SK-N-MC (cell line): ENCODE data around the gene GALNT6.

Experiments used
- EZH2 ChIP-seq: fragments of 200-600 bp; sonication (generic); IDR thresholded peaks from one replicate; pipeline ENCODE4 v1.6.1; 2017; ENCODE audit warnings: antibody characterized with exemption
- POLR2AphosphoS5 ChIP-seq: IDR thresholded peaks from 2 replicates; pipeline ENCODE4 v1.6.1; 2012; ENCODE audit warnings: mild to moderate bottlenecking, low read depth, low read length, borderline replicate concordance

DNA sequence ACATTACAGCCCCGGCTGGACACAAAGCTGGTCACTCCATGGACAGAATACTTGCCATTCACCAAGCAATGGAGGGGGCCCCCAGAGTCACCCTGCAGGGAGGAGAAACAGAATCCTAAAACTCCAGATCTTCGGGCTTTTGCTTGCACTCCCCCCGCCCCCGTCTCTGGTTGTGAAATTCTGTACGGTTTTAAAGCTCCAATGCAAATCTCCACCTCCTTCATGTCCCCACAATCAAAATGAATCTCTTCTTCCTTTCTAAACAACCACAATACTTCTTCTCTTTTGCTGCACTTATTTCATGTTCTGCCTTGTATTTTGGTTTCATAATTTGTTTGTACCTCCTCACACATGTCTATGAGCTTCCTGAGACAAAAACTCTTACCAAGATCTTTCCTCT, 61.5 kb downstream of the GALNT6 start:
- no peak for TF ChIP-seq POLR2AphosphoS5
- TF ChIP-seq EZH2, result no peak
